Mucosa of stomach (tissue), 1 donor: ENCODE data around the gene ITGB1.
"Not testable (repeated sequence)": the region's sequence is repeated elsewhere in the genome, so short reads cannot be mapped to it uniquely, and the experiment has no call there.

Experiments
- H3K27me3 ChIP-seq: one replicate; pipeline ENCODE4 v1.7.0; 2013; ENCODE audit warnings: mild to moderate bottlenecking, low read length; ENCODE audit not compliant: control insufficient read depth, insufficient read depth
- H3K36me3 ChIP-seq: one replicate; pipeline ENCODE4 v1.7.0; 2013; ENCODE audit warnings: low read length; ENCODE audit not compliant: control insufficient read depth, insufficient read depth
- H3K4me1 ChIP-seq: one replicate; pipeline ENCODE4 v1.7.0; 2013; ENCODE audit warnings: mild to moderate bottlenecking, low read length; ENCODE audit not compliant: control insufficient read depth, insufficient read depth
- H3K4me3 ChIP-seq: one replicate; pipeline ENCODE4 v1.7.0; 2013; ENCODE audit warnings: low read length
- H3K9ac ChIP-seq: one replicate; pipeline ENCODE4 v1.7.0; 2013; ENCODE audit warnings: mild to moderate bottlenecking, low read length, moderate library complexity
- H3K9me3 ChIP-seq: one replicate; pipeline ENCODE4 v1.7.0; 2013; ENCODE audit warnings: mild to moderate bottlenecking, low read length, moderate library complexity; ENCODE audit not compliant: control insufficient read depth
- donor health status: Pancreatic carcinoma.

The ITGB1 gene

DNA sequence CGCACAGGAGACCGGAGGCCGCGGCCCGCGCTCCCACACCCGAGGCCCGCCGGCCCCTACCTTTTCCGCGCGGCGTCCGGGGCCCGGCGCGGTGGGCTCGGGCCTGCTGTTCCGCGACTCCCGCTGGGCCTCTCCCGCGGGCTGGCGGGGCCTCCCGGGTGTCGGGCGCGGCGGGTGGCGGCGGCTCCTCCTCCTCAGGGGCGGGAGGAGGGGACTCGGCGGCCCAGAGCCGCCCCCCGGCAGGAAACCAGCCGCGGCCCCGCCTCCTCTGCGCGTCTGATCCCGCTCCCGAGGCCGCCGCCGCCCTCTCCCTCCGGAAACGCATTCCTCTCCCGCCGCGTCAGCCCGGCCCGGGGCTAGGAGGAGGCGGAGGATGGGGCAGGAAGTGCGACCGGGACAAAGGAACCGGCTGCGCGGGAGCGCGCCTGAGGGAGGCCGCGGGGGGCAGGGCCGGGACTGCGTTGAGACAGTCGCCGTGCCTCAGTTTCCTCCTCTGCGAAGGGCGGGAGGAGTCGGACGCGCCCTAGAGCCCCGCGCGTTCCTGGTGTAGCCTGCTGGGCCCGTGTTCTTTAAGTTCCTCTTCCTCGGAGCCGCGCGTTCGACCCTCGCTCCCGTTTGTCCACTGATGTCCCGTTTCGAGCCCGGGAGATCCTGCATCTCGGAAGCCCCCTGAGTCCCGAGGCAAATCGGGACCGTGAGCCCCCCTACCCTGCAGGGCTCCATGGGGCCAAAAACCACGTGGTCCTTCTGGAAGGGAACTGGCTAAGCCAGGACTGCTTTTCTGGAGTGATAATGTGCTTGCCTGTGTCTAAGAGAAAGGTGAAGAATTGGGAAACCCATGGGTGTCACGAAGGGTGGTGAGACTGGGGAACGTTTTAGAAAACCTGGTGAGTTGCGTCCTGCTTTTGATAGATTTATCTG, at the start of gene ITGB1:
TSS of gene ITGB1 (minus strand) at position 146 of the 921 bp plus-strand sequence. CDS start 22,672 bp downstream, outside the sequence.
- H3K4me3 ChIP-seq = peak within 1 kb of the TSS; percentile 92
- peaks cover 36% of the 10 kb centered on the region for H3K4me1 ChIP-seq
- H3K36me3 ChIP-seq = no peaks in the 10 kb centered on the region
- peak within 1 kb of the TSS; percentile 96 for H3K9ac ChIP-seq
- no peaks in the 10 kb centered on the region for H3K27me3 ChIP-seq
- H3K9me3 ChIP-seq = no peaks in the 10 kb centered on the region

DNA sequence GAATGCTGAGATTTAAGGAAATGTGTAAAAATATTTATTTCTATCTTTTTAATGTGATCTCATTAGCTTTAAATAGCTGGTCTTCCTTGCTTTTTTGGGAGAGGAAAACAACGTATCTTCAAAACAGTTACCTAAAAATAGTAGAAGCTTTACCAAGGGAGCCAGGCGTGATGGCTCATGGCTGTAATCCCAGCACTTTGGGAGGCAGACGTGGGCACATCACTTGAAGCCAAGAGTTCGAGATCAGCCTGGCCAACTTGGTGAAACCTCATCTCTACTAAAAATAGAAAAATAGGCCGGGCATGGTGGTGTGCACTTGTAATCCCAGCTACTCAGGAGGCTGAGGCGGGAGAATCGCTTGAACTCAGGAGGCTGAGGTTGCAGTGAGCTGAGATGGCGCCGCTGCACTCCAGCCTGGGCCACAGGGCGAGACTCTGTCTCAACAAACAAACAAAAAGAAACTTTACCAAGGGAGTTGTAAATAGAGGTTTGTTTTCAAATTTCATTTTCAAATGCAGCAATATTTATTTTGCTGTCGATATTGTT, 48.4 kb upstream of the ITGB1 start:
- Histone ChIP-seq H3K9ac (no peak overlapping the region), H3K36me3 (no peaks in the 10 kb centered on the region), H3K9me3 (no peaks in the 10 kb centered on the region), H3K4me1 (no peaks in the 10 kb centered on the region), H3K4me3 (no peak overlapping the region), H3K27me3 (no peaks in the 10 kb centered on the region)

DNA sequence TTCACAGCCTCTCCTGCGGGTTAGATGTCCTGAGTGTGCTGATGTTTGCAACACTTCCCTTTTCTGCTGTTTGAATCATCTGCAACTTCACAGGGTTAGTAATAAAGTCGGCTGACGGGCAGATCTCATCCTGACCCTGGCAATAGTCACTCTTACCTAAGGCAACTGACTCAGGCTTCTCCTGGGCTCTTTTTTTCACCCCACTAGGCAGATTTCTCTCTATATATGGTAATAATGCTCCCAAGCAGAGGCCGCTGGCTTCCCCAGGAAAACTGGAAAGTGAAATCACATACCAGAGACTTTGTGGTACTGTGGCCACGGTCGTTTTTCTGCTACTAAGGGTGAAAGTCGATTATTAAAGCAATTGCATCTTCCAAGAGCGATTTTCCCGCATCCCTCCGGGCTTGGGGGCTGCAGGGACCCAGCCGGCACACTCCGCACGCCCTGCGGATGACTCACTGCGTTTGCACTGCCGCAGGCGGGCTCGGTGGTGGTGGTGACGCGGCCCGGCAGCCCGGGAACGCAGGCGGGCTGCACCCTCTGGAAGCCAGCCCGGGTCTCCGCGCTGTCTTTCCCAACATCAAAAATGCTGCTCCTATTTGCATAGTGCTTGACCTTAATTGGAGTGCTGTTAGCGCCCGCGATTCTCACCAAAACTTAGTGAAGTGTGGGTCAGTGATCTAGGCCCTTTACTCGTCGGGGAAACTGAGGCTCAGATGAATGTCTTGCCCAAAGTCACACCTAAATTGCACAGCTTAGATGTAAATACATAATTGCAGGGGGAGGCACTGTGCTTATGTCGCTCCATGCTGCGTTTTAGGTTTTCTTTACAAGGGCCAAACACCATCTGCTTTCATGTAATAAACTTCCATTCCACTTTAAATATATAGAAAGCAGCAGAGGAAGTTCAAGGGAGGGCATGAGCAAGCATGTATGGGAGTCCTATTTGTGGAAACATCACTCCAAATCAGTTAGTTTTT, 47.6 kb upstream of the ITGB1 start:
- H3K4me1 ChIP-seq = no peaks in the 10 kb centered on the region
- H3K27me3 ChIP-seq = no peaks in the 10 kb centered on the region
- H3K9ac ChIP-seq = peak overlapping the region; percentile 68

DNA sequence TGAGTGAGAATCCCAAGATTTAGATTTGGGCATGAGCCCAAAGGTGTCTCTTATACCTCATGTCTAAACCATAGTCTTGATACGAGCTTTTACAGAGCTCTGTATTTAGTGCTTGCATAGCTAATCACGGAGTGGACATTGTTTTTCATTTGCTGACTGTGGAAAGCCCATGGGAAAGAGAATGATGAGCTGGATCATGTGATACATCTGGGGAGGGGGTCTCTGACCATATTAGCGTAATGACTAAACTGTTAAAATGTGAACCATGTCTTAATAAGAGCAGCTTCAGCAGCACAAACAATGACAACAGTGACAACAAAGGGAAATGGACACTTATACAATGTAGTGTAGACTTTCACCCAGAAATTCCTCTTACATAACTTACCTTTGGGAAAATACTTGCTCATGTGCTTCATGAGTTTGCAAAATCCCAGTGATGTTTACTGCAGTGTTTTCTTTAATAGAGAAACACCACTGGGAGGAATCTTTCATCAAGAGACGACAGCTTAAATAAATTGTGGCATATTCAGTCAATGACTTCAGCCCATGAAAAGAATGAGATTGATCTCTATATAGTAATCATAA, 44.0 kb upstream of the ITGB1 start:
- Histone ChIP-seq H3K36me3 (no peaks in the 10 kb centered on the region), H3K9me3 (no peaks in the 10 kb centered on the region), H3K4me3 (no peak overlapping the region), H3K9ac (no peak overlapping the region), H3K4me1 (peaks cover 5% of the 10 kb centered on the region), H3K27me3 (no peaks in the 10 kb centered on the region)

More for the DNA sequence above, 47.6 kb upstream of the ITGB1 start:
- H3K4me3 ChIP-seq = peak overlapping the region; percentile 45
- H3K36me3 ChIP-seq = no peaks in the 10 kb centered on the region
- no peaks in the 10 kb centered on the region for H3K9me3 ChIP-seq

DNA sequence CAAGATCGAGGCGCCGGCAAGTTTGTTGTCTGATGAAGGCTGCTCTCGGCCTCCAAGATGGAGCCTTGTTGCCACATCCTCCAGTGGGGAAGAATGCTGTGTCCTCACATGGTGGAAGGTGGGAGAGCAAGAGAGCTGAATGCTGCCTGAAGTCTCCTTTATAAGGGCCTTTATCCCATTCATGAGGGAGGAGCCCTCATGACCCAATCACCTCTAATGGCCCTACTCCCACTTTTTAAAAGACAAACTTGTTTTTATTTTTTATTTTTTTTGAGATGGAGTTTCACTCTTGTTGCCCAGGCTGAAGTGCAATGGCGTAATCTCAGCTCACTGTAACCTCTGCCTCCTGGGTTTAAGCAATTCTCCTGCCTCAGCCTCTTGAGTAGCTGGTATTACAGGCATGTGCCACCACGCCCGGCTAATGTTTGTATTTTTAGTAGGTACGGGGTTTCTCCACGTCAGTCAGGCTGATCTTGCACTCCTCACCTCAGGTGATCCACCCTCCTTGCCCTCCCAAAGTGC, 40.1 kb upstream of the ITGB1 start:
- not testable (repeated sequence) for H3K36me3 ChIP-seq, H3K4me3 ChIP-seq, H3K9ac ChIP-seq, H3K4me1 ChIP-seq, H3K9me3 ChIP-seq, H3K27me3 ChIP-seq

DNA sequence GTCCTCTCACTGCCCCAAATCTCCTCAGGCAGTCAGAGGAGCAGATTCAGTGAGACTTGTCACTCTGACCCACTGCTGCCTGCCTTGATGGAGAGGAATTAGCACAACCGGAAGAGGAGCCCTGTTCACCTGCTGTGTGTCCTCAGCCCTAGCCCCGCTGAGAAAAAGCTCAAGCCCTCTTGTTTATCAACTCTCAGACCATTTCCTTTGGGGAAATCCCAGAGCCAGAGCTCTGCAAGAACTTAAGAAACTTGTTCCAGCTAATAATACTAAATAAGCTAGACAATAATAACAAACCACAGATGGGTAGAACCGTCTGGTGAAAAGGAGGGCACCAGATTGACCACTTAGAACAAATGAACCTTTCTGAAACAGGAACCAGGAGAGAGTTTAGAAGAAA, 37.7 kb upstream of the ITGB1 start:
- Histone ChIP-seq H3K9me3 (no peaks in the 10 kb centered on the region), H3K36me3 (no peaks in the 10 kb centered on the region), H3K27me3 (no peaks in the 10 kb centered on the region), H3K4me3 (no peak overlapping the region), H3K4me1 (peaks cover 5% of the 10 kb centered on the region), H3K9ac (no peak overlapping the region)

DNA sequence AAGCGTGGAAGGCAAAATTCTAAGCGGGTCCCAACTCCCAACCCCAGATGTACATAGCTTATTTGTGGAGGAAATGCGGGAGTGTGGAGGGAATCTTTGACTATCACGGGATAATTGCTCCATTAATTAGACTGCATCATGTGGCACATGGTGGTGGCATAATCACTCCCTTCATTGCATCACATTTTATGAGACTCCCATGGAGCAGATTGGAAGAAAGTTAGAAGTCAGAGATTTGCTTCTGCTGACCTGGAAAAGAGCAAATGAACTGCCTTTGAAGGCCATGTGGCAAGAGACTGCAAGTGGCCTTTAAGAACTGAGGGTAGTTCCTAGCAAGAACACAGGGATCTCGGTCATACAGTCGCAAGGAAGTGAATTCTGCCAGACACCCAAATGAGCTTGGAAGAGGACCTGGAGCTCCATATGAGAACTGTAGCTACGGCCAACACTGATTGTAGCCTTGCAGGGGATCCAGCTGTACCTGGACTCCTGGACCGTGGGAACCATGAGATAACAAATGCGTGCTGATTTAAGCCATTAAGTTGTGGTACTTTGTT, 37.1 kb upstream of the ITGB1 start:
- Histone ChIP-seq H3K27me3 (no peaks in the 10 kb centered on the region), H3K36me3 (no peaks in the 10 kb centered on the region), H3K4me1 (peaks cover 5% of the 10 kb centered on the region), H3K9ac (no peak overlapping the region), H3K4me3 (no peak overlapping the region), H3K9me3 (no peaks in the 10 kb centered on the region)

DNA sequence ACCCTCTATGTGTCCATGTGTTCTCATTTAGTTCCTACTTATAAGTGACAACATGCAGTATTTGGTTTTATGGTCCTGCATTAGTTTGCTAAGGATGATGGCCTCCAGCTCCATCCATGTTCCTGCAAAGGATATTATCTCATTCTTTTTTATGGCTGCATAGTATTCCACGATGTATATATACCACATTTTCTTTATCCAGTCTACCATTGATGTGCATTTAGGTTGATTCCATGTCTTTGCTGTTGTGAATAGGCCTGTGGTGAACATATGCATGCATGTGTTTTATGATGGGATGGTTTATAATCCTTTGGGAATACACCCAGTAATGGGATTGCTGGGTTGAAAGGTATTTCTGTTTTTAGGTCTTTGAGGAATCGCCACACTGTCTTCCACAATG, 36.6 kb upstream of the ITGB1 start:
- not testable (repeated sequence) for H3K36me3 ChIP-seq, H3K9ac ChIP-seq, H3K9me3 ChIP-seq, H3K27me3 ChIP-seq, H3K4me3 ChIP-seq, H3K4me1 ChIP-seq

DNA sequence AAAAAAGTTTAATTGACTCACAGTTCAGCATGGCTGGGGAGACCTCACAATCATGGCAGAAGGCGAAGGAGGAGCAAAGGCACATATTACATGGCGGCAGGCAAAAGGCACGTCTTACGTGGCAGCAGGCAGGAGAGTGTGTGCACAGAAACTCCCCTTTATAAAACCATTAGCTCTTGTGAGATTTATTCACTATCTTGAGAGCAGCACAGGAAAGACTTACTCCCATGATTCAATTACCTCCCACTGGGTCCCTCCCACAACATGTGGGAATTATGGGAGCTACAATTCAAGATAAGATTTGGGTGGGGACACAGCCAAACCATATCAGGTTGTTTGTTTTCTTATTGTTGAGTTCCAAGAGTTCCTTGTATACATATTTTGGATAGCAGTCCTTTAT, 34.3 kb upstream of the ITGB1 start:
- H3K36me3 ChIP-seq, H3K9ac ChIP-seq, H3K9me3 ChIP-seq, H3K4me3 ChIP-seq, H3K27me3 ChIP-seq, H3K4me1 ChIP-seq: not testable (repeated sequence)

DNA sequence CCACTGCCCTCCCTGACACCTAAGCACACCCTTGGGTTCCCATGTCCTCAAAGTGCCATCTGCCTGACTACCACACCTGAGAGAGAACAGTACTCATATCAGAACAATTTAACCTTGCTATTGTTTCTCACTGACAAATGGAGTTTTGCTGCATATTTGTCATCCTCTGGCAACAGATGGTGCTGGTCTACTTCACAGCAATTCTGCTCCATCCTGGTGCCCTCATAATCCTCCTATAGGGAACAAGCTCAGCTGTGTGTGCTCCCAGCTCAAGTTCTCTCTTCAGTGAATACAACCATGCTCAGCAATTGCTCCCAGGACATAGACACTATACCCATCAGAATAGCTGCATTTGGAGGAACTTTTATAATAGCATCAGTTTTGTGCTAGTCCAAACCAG, 32.8 kb upstream of the ITGB1 start:
- Histone ChIP-seq H3K9ac (no peak overlapping the region), H3K36me3 (no peaks in the 10 kb centered on the region), H3K27me3 (no peaks in the 10 kb centered on the region), H3K9me3 (no peaks in the 10 kb centered on the region), H3K4me3 (no peak overlapping the region), H3K4me1 (peaks cover 4% of the 10 kb centered on the region)

DNA sequence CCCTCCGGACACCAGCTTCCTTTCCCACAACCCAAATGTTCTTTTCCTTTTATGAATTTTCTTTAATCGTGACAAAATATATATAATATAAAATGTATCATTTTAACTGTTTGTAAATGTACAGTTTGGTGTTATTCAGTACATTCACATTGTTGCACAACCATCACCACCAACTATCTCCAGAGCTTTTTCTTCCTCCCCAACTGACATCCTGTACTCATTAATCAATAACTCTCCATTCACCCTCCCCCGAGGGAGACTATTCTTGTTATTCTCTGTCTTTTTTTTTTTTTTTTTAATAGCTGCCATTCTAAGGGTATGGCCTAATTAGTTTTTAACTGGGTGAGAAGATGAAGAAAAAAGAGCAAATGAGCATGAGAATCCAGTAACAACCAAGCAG, 30.6 kb upstream of the ITGB1 start:
- Histone ChIP-seq H3K36me3 (no peaks in the 10 kb centered on the region), H3K4me1 (peaks cover 4% of the 10 kb centered on the region), H3K9me3 (no peaks in the 10 kb centered on the region), H3K9ac (no peak overlapping the region), H3K4me3 (no peak overlapping the region), H3K27me3 (no peaks in the 10 kb centered on the region)
